Spleen (tissue), 11 donors: ENCODE measurements around the gene ANKRD33. TPM values are rescaled to one million over a fixed set of nuclear protein-coding genes. Genes with fewer than 3 reads are reported as not detected.
"Not testable (repeated sequence)": the region's sequence is repeated elsewhere in the genome, so short reads cannot be mapped to it uniquely, and the experiment has no call there.

Experiments used
- DNase-seq: peaks from one replicate; pipeline ENCODE4 v3.0.0-alpha.2; 2020
- H3K27ac ChIP-seq, 8 donors: fragments of 200-600 bp; sonication (generic) in 7 of 8; 1 replicate in 4 of 8; 2 replicates in 4 of 8; pipeline versions ENCODE4 v1.5.0 to v1.8.0; 2016 to 2021; ENCODE audit warnings: inconsistent platforms in 4 of 8, mild to moderate bottlenecking in 4 of 8, moderate library complexity in 1 of 8
- H3K27me3 ChIP-seq, 7 donors: fragments of 200-600 bp; sonication (generic) in 6 of 7; replicated peaks in 1 of 7; 1 replicate in 4 of 7; 2 replicates in 3 of 7; pipeline versions ENCODE4 v1.5.0 to v1.8.0; 2016 to 2021; ENCODE audit warnings: inconsistent platforms in 3 of 7, mild to moderate bottlenecking in 1 of 7
- H3K36me3 ChIP-seq, 6 donors: fragments of 200-600 bp; sonication (generic) in 5 of 6; 1 replicate in 4 of 6; 2 replicates in 2 of 6; pipeline versions ENCODE4 v1.5.0 to v1.8.0; 2016 to 2021; ENCODE audit warnings: inconsistent platforms in 2 of 6
- H3K4me1 ChIP-seq, 6 donors: fragments of 200-600 bp; sonication (generic) in 5 of 6; 1 replicate in 3 of 6; 2 replicates in 3 of 6; pipeline versions ENCODE4 v1.5.0 to v1.8.0; 2016 to 2021; ENCODE audit warnings: inconsistent platforms in 3 of 6
- H3K4me3 ChIP-seq, 8 donors: fragments of 200-600 bp; sonication (generic) in 7 of 8; 1 replicate in 4 of 8; 2 replicates in 4 of 8; pipeline versions ENCODE4 v1.5.0 to v1.8.0; 2016 to 2021; ENCODE audit warnings: inconsistent platforms in 4 of 8, mild to moderate bottlenecking in 4 of 8, moderate library complexity in 2 of 8
- H3K9me3 ChIP-seq, 8 donors: fragments of 200-600 bp; sonication (generic) in 7 of 8; 1 replicate in 4 of 8; 2 replicates in 4 of 8; pipeline versions ENCODE4 v1.5.0 to v1.8.0; 2016 to 2021; ENCODE audit warnings: inconsistent platforms in 4 of 8
- CTCF ChIP-seq, 11 experiments: fragments of 200-600 bp in 7 of 11; fragments of 450-650 bp in 4 of 11; sonication (generic) in 4 of 11; IDR thresholded peaks in 8 of 11; conservative IDR thresholded peaks in 3 of 11; 1 replicate in 7 of 11; 2 replicates in 4 of 11; pipeline versions ENCODE4 v1.4.0 to v1.8.0; 2016 to 2021; ENCODE audit warnings: antibody characterized with exemption in 11 of 11, inconsistent platforms in 4 of 11, mild to moderate bottlenecking in 1 of 11
- POLR2A ChIP-seq, 3 donors: fragments of 450-650 bp; IDR thresholded peaks; one replicate each; pipeline ENCODE4 v1.5.1; 2017; ENCODE audit warnings: antibody characterized with exemption in 3 of 3, mild to moderate bottlenecking in 1 of 3
- POLR2AphosphoS5 ChIP-seq, 3 donors: sonication (generic); formaldehyde crosslinking; IDR thresholded peaks; one replicate each; pipeline ENCODE4 v1.5.1; 2017; ENCODE audit warnings: antibody characterized with exemption in 3 of 3
- WGBS, 5 donors: extraction: QIAGEN DNeasy Blood & Tissue Kit in 3 of 5; methylation state at CpG; one replicate each; pipeline versions ENCODE4 v1.1.5 to v1.1.7; 2013 to 2018; 5-methylcytosine and 5-hydroxymethylcytosine counted together
- intact Hi-C: fragments of 100-400 bp; cut with DNase I; formaldehyde crosslinking; loops from one replicate; pipeline ENCODE4 v1.15.0; 2023; ENCODE audit warnings: low total_unique reads
- polyA plus RNA-seq, 3 donors: library from polyadenylated mRNA; stranded (reverse); fragments of 200-250 nt; gene quantifications; one replicate each; pipeline ENCODE4 v1.2.1, GENCODE V29; 2013
- total RNA-seq, 7 donors: library from RNA; depleted of rRNA in 3 of 7; stranded (reverse); fragments of >200 nt in 3 of 7; fragmentation: NEBNext Ultra II Directional in 4 of 7; extraction: Animal tissue kit (Norgen Biotek cat#: 25700) in 4 of 7; gene quantifications; one replicate each; pipeline versions ENCODE4 v1.1.0 to v1.2.1, GENCODE V29; 2016 to 2021
- donor health status: healthy with polysubstance abuse.
- donor health status: DM: no; HTN: no; CAD: no; lungs with moderate emphysema.
- donor health status: DM: no; HTN: no; CAD: no.
- donor health status: Bipolar disorder and iron deficiency.
- donor health status: healthy.
- donor health status: DM: no; HTN: no; CAD: no.
- donor health status: DM: yes; HTN: yes; CAD: no.

The ANKRD33 gene
- total and polyA plus RNA-seq, 10 donors: not detected

- no peak for TF ChIP-seq POLR2A (IDR thresholded peaks at IDR 0.05)
- TF ChIP-seq POLR2AphosphoS5 (IDR thresholded peaks at IDR 0.05): no peak
- TF ChIP-seq CTCF (IDR thresholded peaks at IDR 0.05 in 8 of 11, conservative IDR thresholded peaks at IDR 0.05 in 3 of 11): no peak
- no peaks in the 10 kb centered on the region for H3K9me3 ChIP-seq
- intact Hi-C loops: loop anchor here (10.0 kb wide), 1 partner anchor 344 kb away; no protein-coding TSS in a partner anchor
Measured at GRCh38 chr12:51879102-51879501, 8.8 kb upstream of the ANKRD33 start.

DNA sequence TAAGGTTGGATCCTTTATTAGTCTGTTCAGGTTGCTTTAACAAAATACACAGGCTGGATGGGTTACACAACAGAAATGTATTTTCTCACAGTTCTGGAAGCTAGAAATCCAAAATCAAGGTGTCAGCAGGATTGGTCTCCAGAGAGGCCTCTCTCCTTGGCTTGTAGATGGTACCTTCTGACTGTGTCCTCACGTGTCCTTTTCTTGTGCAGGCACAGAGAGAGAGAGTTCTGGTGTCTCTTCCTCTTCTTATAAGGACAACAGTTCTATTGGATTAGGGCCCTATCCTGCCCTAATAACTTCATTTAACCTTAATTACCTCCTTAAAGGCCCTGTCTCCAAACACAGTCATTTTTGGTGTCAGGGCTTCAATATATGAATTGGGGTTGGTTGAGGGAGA lies 4.6 kb upstream of the ANKRD33 start:
- intact Hi-C loops: no loop called here

More at GRCh38 chr12:51879102-51879501, 8.8 kb upstream of the ANKRD33 start:
- Histone ChIP-seq H3K4me1 (peaks cover 0 to 9% (median 1%) of the 10 kb centered on the region in 6 donors), H3K36me3 (no peaks in the 10 kb centered on the region), H3K27ac (no peak overlapping the region), H3K27me3 (no peaks in the 10 kb centered on the region), H3K4me3 (no peak overlapping the region)
- DNase-seq: no peak
- 95 to 98% (median 96%) methylated on average over 3 of the region's 3 CpGs for WGBS, 5 donors

DNA sequence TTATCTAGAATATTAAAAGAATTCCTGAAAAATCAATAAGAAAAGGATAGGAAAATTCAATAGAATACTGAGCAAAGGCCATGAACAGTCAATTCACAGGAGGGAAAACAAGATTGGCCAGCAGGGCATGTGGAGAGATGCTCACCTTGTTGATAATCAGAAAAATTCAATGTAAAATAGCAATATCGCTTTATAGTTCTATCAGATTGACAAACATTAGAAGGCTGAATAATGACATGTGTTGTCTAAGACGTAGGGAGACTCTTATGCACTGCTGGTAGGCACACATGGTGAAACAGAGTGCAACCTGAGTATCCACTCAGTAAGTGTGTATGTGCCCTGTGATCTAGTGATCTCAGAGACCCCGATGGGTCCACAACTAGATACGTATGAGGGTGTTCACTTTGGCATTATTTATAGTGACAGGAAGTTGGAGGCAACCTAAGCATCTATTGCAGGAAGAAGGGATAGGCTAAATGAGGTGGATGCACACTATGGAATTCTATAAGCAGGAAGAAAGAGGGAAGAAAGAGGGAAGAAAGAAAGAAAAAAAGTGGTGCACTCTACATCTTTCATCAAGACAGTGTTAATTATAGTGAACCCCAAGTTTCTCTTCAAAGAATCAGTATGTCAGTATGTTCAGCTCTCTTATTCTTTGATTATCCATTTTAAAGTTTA lies 3.8 kb upstream of the ANKRD33 start:
- intact Hi-C loops: no loop called here
- no peak for DNase-seq
- WGBS, 5 donors: 71 to 84% (median 79%) methylated on average over 4 of the region's 4 CpGs
- H3K27ac ChIP-seq: no peak overlapping the region
- peaks cover 0 to 4% (median 0%) of the 10 kb centered on the region in 8 donors for H3K9me3 ChIP-seq
- TF ChIP-seq CTCF (IDR thresholded peaks at IDR 0.05 in 8 of 11, conservative IDR thresholded peaks at IDR 0.05 in 3 of 11) (no peak), POLR2A (IDR thresholded peaks at IDR 0.05) (no peak), POLR2AphosphoS5 (IDR thresholded peaks at IDR 0.05) (no peak)
- no peaks in the 10 kb centered on the region for H3K36me3 ChIP-seq
- no peaks in the 10 kb centered on the region for H3K27me3 ChIP-seq
- H3K4me1 ChIP-seq: peaks cover 3 to 40% (median 25%) of the 10 kb centered on the region in 6 donors
- H3K4me3 ChIP-seq: no peak overlapping the region

More for the DNA sequence above, 4.6 kb upstream of the ANKRD33 start:
- no peak for TF ChIP-seq CTCF (IDR thresholded peaks at IDR 0.05 in 8 of 11, conservative IDR thresholded peaks at IDR 0.05 in 3 of 11)
- TF ChIP-seq POLR2AphosphoS5 (IDR thresholded peaks at IDR 0.05): no peak
- TF ChIP-seq POLR2A (IDR thresholded peaks at IDR 0.05): no peak
- Histone ChIP-seq H3K4me3 (no peak overlapping the region), H3K4me1 (peaks cover 3 to 38% (median 25%) of the 10 kb centered on the region in 6 donors), H3K36me3 (no peaks in the 10 kb centered on the region), H3K27ac (no peak overlapping the region), H3K9me3 (peaks cover 0 to 4% (median 0%) of the 10 kb centered on the region in 8 donors), H3K27me3 (no peaks in the 10 kb centered on the region)
- whole genome bisulfite sequencing, 5 donors: 67 to 87% (median 76%) methylated on average over 1 of the region's 1 CpG
- no peak for DNase-seq

- intact Hi-C loops: no loop called here
- H3K27me3 ChIP-seq: no peaks in the 10 kb centered on the region
- 85 to 89% (median 86%) methylated on average over 11 of the region's 11 CpGs for whole genome bisulfite sequencing, 5 donors
- H3K4me3 ChIP-seq: no peak overlapping the region
- peaks cover 3 to 40% (median 25%) of the 10 kb centered on the region in 6 donors for H3K4me1 ChIP-seq
- H3K27ac ChIP-seq: peak overlapping the region in 1 of 8 donors; percentile 75
- TF ChIP-seq CTCF (IDR thresholded peaks at IDR 0.05 in 8 of 11, conservative IDR thresholded peaks at IDR 0.05 in 3 of 11): no peak
- no peak for TF ChIP-seq POLR2AphosphoS5 (IDR thresholded peaks at IDR 0.05)
- no peak for TF ChIP-seq POLR2A (IDR thresholded peaks at IDR 0.05)
- H3K9me3 ChIP-seq: peaks cover 0 to 4% (median 0%) of the 10 kb centered on the region in 8 donors
- DNase-seq: no peak
- no peaks in the 10 kb centered on the region for H3K36me3 ChIP-seq
Measured at GRCh38 chr12:51884676-51885229, 3.1 kb upstream of the ANKRD33 start.

DNA sequence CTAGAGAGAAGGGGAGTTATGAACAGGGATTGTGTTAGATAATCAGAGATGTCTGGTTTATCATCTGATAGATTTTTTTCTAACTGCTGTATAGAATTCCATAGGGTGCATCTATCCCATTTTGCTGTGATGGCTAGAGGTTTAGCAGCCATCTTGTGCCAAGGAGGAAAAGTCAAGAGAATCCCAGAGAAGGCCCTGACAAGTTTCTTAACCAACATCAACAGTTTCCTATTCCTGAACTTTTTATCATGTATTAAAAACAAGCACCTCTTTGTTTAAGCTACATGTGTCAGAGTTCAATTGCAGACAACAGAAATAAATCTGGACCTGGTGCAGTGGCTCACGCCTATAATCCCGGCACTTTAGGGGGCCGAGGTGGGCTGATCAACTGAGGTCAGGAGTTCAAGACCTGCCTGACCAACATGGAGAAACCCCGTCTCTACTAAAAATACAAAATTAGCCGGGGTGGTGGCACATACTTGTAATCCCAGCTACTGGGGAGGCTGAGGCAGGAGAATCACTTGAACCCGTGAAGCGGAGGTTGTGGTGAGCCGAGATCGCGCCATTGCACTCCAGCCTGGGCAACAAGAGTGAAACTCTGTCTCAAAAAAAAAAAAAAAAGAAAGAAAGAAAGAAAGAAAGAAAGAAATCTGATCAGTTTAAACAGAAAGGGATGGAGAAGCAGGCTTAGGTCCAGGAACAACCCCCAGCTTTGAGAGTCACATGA lies 2.4 kb upstream of the ANKRD33 start:
- H3K36me3 ChIP-seq, DNase-seq, H3K9me3 ChIP-seq, intact Hi-C loops, H3K27me3 ChIP-seq: not testable (repeated sequence)
- WGBS, 5 donors: 59 to 71% (median 68%) methylated on average over 10 of the region's 10 CpGs
- Histone ChIP-seq H3K4me3 (peak overlapping the region in 1 of 8 donors; percentile 11), H3K4me1 (peaks cover 3 to 40% (median 25%) of the 10 kb centered on the region in 6 donors), H3K27ac (peak overlapping the region in 7 of 8 donors; percentile 51 to 79 (median 73))
